SH-SY5Y (cell line): Measurements from ENCODE around the gene RNF25.

Source experiments
- GATA2 ChIP-seq: IDR thresholded peaks from 2 replicates; pipeline ENCODE4 v1.6.1; 2011; ENCODE audit warnings: mild to moderate bottlenecking, low read depth, low read length
- GATA3 ChIP-seq: IDR thresholded peaks from 2 replicates; pipeline ENCODE4 v1.6.1; 2011; ENCODE audit warnings: low read depth, mild to moderate bottlenecking, low read length, moderate library complexity

RNF25 gene

DNA sequence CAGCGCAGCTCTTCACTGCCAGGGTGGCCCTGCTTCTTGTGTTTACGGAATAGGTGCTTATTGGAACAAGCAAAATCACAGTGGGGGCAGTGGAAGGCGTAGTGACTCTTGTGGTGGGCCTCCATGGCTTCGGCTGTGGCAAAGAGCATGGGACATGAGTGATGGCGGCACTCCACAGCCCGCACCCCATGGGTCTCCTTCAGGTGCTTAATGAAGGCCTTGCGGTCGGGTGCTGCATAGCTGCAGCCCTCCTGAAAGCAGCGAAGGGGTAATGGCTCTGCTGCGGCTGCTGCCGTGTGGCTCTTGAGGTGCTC is 23.1 kb downstream of the RNF25 start:
- TF ChIP-seq GATA2 = no peak
- no peak for TF ChIP-seq GATA3

DNA sequence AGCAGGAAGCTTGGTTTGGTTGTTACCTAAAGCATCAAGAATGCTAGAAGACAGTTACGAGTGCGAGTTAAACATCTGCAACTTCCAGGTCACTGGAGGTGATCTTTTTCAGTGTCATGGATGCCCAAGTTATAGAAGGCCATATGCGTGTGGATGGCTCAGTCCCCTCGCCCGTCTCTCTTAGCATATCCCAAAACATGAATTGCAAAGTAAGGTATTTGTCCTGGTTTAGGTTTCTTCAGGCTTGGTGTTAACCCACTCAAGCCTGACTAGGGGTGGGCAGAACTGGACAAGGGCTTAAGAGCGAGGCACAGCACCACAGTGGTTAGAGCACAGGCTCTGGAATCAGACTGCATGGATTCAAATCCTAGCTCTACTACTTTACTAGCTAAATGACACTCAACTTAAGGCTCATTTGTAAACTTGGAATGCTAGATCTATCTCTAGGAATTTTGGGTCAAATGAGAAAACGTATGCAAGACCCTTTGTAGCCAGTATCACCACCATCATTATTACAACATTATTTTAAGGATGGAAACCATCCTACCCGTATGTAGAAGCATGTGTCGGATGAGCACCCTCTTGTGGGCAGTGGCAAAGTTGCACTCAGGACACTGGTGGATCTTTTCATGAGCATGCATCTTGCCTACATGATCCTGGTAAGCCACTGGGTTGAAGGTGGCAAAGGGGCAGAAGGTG is 23.6 kb downstream of the RNF25 start:
- TF ChIP-seq GATA3 (no peak), GATA2 (no peak)

DNA sequence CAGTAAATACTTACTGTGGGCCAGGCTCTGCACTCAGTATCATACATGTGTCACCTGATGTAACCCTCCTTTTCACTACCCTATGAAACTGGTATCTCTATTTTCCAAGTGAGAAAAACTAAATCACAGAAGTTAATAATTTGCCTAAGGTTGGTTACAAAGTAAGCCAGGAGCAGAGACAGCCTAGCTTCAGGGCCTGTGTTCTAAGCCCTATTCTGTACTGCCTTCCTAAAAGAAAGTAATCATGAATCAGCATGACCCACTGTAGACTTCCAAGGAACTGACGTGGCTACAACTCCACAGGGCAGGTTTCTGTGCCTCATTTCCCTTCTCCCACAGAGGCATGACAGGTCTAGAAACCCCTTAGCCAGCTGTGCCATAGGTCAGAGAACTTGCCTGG is 26.7 kb downstream of the RNF25 start:
- no peak for TF ChIP-seq GATA2
- TF ChIP-seq GATA3 = no peak

DNA sequence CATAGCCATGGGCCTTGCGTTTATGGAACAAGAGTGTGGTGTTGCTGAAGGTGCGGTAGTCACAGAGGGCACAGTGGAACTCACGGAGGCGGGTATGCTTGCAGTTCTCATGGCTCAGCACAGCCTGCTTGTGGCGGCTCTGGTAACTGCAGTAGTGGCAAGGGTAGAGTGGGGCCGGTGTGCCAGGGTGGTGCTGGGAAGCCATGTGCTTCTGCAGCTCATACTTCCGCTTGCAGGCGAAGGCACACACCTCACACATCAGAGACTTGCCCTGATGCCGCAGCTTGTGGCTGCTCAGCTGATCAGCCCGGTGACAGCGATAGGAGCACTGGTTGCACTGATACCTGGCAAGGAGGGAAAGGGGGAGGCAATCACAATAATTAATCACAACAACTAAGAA is 27.1 kb downstream of the RNF25 start:
- TF ChIP-seq GATA2 = no peak
- no peak for TF ChIP-seq GATA3

DNA sequence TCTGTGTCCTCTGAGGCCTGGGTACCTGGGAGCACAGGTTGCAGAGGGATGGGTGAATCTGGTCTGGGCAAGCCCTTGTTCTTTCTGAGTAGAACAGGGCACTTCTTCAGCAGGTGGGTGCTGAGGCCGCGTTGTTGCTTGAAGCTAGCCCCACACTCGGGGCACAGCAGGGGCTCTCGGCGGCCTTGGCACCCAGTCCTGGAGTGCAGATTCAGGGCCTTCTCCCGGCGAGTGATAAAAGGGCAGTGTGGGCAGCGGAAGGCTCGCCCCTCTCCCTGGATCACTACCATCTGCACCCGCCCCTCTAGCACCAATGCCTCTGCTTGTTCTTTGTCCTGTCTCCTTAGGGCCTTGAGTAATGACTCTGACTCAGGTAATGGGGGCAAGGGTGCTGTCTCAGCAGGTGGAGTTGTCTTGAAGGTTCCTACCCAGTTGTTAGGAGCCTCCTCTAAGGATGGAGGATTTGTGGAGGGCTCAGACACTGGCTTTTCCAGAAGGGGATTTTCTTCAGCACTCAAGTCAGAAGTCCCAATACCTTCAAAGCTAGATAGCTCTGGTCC is 28.0 kb downstream of the RNF25 start:
- no peak for TF ChIP-seq GATA2
- TF ChIP-seq GATA3 = no peak

DNA sequence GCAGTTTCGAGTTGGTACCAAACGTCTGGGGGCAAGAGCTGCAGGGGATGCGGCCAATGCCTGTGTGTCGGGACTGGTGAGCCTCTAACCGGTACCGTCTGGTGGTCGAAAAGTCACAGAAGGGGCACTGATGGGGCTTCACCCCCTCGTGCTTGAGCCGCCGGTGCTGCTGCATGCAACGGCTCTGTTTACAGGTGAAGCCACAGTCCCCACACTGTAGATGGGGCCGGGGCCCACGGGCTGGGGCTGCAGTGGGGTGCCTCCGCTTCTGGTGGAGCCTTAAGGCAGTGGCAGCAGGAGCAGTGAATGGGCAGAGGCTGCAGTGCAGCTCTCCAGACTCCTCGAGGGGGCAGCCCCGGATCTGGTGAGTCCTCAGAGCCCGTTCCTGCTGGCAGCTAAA is 29.0 kb downstream of the RNF25 start:
- no peak for TF ChIP-seq GATA2
- no peak for TF ChIP-seq GATA3

DNA sequence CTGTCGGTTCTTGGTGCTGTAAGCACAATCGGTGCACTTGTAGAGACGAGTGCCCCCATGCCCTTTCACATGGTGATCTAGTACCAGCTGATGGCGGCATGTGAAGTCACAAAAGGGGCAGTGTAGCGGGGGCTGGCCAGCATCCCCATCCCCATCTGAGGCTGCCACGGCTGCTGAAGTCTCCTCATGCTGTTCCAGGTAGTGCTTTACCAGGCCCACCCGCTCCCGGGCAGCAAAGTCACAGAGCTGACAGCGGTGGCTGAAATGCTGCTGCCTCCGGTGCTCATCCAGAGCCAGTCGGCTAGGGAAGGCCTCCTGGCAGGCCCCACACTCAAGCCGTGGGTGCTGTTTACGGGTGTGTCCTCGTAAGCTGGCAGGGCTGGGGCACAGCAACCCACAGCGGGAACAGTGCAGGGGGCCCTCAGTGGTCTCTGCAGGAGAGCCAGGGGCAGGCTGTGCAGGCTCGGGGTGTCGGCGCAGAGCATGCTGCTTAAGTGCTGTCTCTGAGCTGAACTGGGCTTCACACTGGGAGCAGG is 29.6 kb downstream of the RNF25 start:
- TF ChIP-seq GATA2 = no peak
- no peak for TF ChIP-seq GATA3

DNA sequence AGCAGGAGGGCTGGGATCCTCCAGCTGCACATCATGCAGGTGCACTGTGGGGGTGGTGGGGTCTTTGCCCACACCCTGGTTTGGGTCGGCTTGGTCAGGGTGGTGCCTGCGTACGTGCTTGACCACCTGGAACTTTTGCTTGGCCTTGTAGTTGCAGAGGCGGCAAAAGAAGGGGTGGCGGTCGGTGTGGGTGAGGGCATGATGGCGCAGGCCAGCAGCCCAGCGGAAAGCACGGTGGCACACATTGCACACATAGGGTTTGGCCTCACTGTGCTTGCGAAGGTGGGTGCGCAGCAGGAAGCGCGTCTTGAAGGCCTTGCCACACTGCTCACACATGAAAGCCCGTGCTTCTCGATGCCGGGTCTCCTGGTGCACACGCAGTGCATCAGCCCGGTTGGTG is 33.4 kb downstream of the RNF25 start:
- TF ChIP-seq GATA3 (no peak), GATA2 (no peak)

DNA sequence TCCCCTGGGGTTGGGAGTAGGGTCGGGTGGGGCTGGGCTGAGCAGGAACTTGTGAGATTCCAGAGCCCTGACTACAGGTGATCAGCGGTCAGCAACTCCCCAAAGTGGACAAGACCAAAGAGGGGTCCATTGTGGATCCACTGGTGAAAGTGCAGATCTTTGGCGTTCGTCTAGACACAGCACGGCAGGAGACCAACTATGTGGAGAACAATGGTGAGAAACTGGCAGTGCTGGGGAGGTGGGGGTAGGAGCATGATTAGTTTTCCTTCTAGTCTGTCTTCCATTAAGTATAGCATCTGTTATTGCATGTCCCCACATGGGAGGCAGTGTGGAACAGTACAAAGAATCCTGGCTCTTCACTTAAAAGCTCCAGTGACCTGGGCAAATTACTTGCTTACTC is 36.1 kb downstream of the RNF25 start:
- no peak for TF ChIP-seq GATA2
- TF ChIP-seq GATA3 = no peak

DNA sequence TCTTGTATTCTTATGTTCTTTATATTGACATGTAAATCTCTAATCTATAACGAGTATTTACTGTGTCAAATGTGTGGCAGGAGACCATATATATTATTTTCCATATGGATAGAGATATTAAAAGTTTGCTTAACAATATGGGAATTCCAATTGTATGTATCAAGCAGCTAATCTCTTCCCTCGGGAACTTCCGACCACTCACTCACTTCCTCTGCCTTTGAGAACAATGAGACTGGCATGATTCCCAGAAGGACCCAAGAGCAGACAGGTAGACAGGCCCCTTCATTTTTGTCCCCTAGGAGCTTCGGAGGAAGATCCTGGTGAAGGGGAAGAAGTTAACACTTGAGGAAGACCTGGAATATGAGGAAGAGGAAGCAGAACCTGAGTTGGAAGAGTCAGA is 40.0 kb downstream of the RNF25 start:
- TF ChIP-seq GATA2 = no peak
- TF ChIP-seq GATA3 = no peak

DNA sequence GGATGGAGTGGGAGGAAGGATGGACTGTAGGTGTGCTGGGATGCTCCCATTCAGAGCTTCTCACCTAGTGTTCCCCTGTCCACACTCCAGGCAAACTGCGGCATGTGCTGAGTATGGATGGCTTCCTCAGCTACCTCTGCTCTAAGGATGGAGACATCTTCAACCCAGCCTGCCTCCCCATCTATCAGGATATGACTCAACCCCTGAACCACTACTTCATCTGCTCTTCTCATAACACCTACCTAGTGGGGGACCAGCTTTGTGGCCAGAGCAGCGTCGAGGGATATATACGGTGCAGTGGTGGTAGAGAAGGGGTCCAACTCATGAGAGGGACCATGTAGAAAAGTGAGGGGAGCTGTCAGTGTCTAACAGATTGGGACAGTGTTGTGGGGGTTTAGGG is 43.9 kb downstream of the RNF25 start:
- TF ChIP-seq GATA2 (no peak), GATA3 (no peak)

DNA sequence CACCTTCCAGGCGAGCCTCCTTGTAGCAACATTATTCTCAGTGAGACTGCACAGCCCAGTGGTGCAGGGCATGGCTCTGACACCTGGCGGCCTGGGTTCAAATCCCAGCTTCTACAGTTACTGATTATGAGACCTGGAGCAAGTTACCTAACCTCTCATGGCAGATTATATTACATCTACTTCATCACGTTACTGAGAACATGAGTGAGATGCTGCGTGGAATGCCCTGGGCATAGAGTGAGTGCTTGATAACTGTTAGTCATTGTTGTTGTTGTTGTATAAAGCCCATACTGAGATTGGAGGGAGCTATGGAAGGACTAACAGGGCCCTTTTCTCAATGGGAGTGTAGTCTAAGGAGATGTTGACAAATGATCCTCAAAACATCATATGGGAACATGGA is 45.4 kb downstream of the RNF25 start:
- no peak for TF ChIP-seq GATA3
- TF ChIP-seq GATA2 = no peak

DNA sequence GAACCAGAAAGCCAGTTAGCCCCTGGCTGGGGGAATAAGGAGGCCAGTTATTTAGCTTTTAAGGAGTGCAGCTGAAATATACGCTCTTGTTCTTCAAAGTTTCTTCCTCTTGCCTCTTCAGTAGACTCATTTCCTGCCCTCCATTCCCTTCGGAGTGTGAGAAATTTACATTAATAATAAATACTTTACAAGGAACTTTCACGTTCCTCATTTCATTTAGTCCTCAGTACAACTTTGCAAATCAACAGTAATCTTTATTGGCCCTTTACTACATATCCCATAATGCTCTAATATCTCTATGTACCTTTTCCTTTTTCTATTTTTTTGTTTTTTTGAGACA is 48.5 kb downstream of the RNF25 start:
- TF ChIP-seq GATA3 = no peak
- TF ChIP-seq GATA2 = no peak

DNA sequence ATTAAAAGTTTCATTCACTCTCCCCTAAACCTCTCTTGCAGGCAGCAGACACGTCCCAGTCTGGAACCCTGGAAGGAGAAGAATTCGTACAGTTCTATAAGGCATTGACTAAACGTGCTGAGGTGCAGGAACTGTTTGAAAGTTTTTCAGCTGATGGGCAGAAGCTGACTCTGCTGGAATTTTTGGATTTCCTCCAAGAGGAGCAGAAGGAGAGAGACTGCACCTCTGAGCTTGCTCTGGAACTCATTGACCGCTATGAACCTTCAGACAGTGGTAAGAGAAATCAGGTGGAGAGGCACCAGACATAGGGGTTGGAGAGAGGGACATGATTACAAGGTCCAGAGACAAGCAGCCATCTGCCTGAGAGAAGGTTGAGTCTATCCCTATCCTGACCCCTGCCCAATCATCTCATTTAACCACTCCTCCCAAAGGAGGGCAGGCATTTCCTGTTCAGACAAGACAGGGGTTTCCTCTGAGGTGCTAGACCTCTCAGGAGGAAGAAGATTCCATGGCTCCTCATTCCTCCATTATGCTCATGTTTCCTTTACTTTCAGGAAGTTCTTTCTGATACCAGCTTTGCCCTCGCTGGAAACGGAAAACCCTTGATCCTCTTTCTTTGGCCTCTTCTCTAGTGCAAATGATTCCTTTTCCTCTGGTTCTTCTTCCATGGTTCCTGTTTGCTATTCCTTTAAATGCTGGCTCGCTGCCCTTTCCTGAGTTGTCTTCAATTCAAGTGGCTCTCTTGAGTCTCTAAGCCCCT is 49.0 kb downstream of the RNF25 start:
- no peak for TF ChIP-seq GATA2

DNA sequence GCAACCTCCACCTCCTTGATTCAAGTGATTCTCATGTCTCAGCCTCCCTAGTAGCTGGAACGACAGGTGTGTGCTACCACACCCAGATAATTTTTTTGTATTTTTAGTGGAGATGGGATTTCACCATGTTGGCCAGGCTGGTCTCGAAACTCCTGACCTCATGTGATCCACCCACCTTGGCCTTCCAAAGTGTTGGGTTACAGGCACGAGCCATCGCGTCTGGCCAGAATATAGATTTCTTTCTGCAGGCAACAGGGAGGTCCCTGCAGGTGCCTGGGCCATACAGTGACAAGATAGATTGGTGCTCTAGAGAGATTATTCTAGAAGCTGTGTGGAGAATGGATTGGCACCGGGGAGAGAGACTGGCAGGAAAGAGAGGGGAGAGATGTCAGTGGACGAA is 50.8 kb downstream of the RNF25 start:
- TF ChIP-seq GATA2 (no peak), GATA3 (no peak)
